GM12801 (cell line): ENCODE results near the gene HIVEP3.

Experiments
- CTCF ChIP-seq: IDR thresholded peaks from one replicate; pipeline ENCODE4 v1.5.1; 2011; ENCODE audit warnings: control low read depth; ENCODE audit not compliant: insufficient read length; ENCODE audit errors: extremely low read depth

Gene HIVEP3

GRCh38 chr1:41539418-41539805, 379.3 kb downstream of the HIVEP3 start:
- TF ChIP-seq CTCF, result no peak

DNA sequence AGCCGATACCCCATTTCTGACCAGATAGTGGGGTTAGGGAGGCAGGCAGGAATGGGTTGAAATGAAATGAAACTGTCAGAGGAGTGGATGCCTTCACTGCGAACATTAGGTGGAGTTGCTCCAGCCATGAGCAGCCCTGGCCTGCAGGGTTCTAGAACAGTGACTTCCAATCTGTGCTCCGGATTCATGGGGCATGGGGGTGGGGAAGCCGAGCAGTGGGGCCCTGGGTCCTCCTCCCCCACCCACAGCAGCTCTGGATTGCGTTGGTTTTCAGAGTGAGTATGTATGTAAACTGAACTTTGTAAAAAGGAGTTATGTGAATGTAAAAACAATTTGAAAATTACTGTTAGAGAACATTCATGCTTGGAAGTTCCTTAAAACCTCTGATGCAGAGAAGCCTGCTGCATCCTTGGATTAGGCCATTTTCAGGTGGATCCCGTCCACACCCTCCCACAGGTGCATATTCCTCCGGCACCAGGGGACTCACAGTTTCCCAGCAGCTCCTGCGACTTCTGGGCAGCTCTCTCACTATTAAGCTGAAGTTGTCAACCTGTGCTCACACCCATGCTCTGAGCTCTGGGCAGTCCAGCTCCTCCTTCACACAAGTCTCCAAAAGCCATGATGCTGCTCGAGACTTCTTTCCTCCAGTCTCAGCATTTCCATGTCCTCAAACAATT, 379.8 kb downstream of the HIVEP3 start:
- no peak for TF ChIP-seq CTCF

DNA sequence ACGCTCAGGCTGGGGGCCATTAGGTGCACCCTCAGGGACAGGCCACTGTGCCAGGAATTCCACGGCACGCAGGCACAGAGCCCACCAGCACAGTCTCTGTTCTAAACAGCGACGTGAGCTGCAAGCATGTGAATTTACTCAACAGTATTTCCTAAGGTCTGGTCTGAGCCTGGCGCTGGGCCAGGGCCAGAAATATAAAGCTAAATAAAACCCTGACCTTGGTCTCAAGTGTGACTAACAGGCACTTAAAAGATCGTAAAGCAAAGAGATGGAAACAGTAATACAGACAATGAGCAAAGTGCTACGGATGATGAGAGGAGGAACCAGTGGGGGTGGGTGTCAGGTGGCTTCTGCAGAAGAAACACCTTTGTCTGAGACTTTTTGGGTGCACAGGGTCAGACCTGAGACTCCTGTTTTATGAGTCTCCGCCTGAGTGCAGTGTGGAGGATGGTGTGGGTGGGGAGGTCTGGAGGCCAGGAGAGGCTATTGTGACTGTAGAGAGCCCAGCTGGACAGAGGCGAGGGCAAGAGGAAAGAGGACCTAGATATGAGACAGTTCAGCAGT, 380.9 kb downstream of the HIVEP3 start:
- TF ChIP-seq CTCF, result no peak

- TF ChIP-seq CTCF, result no peak
These were observed 381.5 kb downstream of the HIVEP3 start for GRCh38 chr1:41537251-41537650.

DNA sequence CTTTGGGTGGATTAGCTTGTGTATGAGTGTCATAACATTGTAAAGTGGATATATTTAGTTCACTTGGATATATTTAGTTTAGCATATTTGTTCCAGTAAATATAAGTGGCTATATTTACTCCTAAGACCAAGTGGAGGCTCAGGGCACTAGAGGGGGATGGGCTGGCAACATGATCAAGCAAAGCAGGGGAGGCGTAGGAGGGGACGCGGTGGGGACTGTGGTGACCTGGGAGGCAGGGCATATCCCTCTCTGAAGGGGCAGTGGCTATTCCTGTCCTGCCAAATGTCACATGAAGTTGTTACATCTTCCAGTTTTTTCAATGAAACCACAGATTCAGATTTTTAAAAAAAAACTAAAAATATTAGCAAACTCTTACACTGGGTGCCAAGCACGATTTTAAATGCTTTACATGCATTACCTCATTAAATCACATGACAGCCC, 382.3 kb downstream of the HIVEP3 start:
- TF ChIP-seq CTCF, result no peak

DNA sequence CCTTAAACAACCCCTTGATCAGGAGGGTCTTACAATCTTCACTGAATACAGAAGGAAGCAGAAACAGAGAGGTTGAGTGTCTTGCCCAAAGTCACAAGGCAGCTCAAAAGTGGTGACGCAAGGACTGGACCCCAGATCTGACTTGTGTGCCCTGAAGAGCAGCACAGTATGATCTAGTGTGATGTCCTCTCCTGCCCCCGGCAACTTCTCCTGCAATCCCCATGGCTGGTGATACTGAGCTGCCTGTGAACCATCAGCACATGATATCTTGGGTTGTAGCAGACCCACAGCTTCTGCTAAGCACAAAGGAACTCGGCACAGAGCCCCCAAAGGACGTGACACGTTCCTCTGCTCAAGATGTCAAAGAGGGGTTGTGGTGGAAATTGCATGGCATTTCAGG, 383.0 kb downstream of the HIVEP3 start:
- no peak for TF ChIP-seq CTCF

GRCh38 chr1:41535276-41535675, 383.4 kb downstream of the HIVEP3 start:
- no peak for TF ChIP-seq CTCF
